ENCODE data around the gene DGCR6L.
"Not testable (repeated sequence)": the region's sequence is repeated elsewhere in the genome, so short reads cannot be mapped to it uniquely, and the experiment has no call there.

DGCR6L gene

DNA sequence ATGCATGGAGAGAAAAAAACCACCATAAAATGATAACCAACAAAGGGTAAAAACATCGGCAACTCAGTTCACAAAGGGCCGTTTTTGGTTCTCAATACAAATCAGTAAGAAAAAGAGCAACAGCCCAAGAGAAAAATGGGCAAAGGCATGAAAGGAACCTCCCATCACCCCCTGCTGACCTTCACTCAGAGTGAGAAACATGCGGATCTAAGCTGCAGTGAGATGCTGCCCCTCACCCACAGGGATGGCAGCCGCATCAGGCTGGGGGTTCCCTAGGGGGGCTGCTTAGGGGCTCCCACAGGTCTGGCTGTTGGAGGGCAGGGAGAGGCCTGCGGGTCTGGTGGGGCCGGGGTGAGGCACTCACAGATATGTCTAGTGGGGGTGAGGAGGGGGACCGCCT lies 44.5 kb downstream of the DGCR6L start:
- H3K27me3 Mint-ChIP-seq, H3K9me3 Mint-ChIP-seq, DNase-seq, H3K27ac Mint-ChIP-seq, H3K4me3 Mint-ChIP-seq, H3K4me1 Mint-ChIP-seq, CTCF ChIA-PET, H3K36me3 Mint-ChIP-seq: not testable (repeated sequence)

DNA sequence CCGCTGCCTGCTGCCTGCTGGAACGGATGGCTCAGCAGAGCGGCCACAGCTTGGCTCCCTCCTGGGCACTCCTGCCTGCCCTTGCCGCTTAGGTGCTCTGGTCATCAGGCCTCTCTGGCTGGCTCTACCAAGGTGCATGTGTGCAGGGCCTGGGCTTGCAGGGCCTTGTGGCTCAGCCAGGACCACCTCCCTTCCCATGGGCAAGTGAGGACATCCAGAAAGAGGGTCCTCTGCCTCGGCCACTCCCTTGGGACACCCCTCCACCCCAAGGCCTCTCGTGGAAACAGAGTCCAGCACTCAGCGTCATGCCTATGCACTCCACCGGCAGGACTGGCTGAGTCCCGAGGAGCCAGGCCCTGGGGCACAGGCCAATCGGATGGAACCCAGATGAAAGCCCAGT lies 45.5 kb downstream of the DGCR6L start:
- not testable (repeated sequence) for H3K4me3 Mint-ChIP-seq

DNA sequence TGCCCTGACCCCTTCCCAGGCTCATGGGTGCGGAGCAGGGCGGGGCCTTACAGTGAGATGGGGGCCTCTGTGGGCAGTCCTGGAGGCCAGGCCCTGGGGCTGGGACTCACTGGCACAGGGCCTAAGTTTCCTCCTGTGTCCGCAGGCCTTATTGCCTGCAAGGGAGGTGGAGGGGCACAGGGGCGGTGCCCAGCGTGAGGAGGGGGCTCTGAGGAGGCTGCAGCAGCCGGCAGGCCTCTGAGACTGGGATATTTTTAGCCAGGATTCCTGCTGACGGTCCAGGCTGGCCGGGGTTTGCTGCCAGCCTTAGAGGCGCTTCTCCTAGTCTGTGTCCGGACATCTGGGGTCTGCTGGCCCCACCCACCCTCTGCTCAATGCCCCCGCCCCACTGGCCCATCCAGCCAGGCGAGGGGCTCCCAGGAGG lies 46.1 kb downstream of the DGCR6L start:
- H3K4me1 Mint-ChIP-seq, result peaks cover under 1% of the 10 kb centered on the region
- no peak for DNase-seq
- H3K9me3 Mint-ChIP-seq, result no peaks in the 10 kb centered on the region
- CTCF ChIA-PET, result no interaction called here
- H3K36me3 Mint-ChIP-seq, result no peaks in the 10 kb centered on the region
- H3K27ac Mint-ChIP-seq, result no peak overlapping the region
- no peak overlapping the region for H3K4me3 Mint-ChIP-seq
- H3K27me3 Mint-ChIP-seq, result peaks cover 7% of the 10 kb centered on the region

More for the DNA sequence above, 45.5 kb downstream of the DGCR6L start:
- DNase-seq, H3K27me3 Mint-ChIP-seq, H3K27ac Mint-ChIP-seq, H3K4me1 Mint-ChIP-seq, H3K36me3 Mint-ChIP-seq, H3K9me3 Mint-ChIP-seq, CTCF ChIA-PET: not testable (repeated sequence)

DNA sequence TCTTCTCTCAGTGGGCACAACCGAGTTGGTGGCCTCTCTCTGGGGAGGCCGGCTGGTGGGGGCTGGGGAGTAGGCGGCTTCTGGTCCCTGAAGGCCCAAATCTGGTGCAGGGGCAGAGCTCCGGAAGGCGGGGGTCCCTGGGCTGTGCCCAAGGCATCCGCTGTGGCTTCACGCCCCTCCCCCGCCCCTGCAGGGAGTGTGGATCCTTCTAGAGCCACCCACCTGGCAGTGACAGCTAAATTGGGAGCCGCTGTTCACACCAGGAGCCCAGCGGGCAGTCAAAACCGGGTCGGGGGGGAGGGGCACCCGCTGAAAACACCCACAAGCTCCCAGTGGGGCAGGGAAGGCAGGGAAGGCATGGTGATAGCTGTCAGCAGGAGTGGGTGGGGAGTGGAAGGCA lies 47.2 kb downstream of the DGCR6L start:
- CTCF ChIA-PET, result no interaction called here
- Mint-ChIP-seq H3K4me3 (no peak overlapping the region), H3K9me3 (no peaks in the 10 kb centered on the region), H3K4me1 (peaks cover 3% of the 10 kb centered on the region), H3K27me3 (peaks cover 11% of the 10 kb centered on the region), H3K27ac (no peak overlapping the region), H3K36me3 (no peaks in the 10 kb centered on the region)
- no peak for DNase-seq

DNA sequence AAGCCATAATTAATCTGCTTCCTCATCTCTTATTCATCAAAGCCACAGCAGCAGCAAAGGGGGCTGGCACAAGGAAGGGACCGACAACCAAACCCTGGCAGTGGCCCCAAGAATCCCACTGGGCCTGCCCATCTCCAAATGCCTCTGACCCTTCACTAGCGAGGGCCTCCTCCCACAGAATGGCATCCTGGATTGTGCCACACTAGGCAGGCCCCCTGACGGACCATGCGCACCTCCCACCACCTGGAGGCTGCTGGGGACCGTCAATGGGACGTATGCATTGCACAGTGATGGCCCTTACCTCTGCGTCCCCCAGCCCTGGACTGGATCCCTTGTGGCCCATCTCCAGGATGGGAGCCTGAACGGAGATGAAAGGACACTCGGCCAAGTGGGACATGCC lies 47.7 kb downstream of the DGCR6L start:
- CTCF ChIA-PET, result interaction anchor here (0.9 kb wide), 1 partner anchor 12 kb away, joined by 3 read pairs; no protein-coding TSS in a partner anchor
- Mint-ChIP-seq H3K4me1 (peaks cover 3% of the 10 kb centered on the region), H3K4me3 (no peak overlapping the region), H3K9me3 (no peaks in the 10 kb centered on the region), H3K27me3 (peaks cover 16% of the 10 kb centered on the region), H3K36me3 (no peaks in the 10 kb centered on the region), H3K27ac (no peak overlapping the region)
- no peak for DNase-seq

DNA sequence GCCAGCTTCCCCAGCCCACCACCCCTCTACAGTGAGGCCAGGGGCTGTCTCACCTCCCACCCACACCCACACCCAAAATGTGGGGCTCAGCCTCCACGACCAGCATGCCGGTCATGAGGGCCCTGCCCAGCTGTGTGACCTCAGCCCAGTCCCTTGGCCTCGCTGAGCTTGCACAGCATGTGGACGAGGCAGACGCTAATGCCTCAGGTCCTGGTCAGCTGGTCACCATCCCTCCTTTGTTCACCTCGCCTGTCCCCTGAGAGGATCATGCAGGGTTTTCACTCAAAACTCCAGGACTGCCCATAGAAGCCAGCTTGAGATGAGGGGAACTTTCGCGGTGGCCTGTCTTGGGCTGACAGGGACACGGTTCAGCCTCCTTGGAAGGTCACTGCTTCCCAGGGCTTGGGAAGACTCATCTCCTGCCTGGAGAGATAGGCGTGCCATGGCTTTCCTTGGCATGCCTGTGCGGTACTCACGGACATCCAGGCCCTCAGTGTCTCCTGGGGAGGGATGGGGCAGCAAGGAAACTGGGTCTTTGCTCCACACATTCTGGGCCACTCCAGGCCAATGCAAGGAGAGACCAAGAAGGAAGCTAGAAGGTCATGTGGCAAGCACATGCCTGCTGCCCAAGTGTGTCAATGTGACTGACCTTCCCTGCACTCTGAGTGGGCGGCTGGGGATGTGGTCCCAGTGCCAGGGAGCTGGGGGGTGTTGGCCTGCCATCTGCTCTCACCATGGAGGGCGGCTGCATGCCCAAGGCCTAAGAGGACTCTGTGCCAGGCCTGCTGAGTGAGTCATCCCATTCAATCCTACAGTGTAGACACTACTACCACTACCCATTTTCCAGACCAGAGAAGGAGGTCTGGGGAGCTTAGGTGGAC lies 48.5 kb downstream of the DGCR6L start:
- Mint-ChIP-seq H3K27me3 (peaks cover 24% of the 10 kb centered on the region), H3K4me3 (no peak overlapping the region), H3K27ac (no peak overlapping the region), H3K4me1 (peaks cover 6% of the 10 kb centered on the region), H3K9me3 (no peaks in the 10 kb centered on the region), H3K36me3 (no peaks in the 10 kb centered on the region)
- DNase-seq, result no peak
- CTCF ChIA-PET, result interaction anchor here (0.6 to 0.9 kb wide), 2 partner anchors 12 to 49 kb away, joined by 3 read pairs; partner anchors contain the start of gene DGCR6L

DNA sequence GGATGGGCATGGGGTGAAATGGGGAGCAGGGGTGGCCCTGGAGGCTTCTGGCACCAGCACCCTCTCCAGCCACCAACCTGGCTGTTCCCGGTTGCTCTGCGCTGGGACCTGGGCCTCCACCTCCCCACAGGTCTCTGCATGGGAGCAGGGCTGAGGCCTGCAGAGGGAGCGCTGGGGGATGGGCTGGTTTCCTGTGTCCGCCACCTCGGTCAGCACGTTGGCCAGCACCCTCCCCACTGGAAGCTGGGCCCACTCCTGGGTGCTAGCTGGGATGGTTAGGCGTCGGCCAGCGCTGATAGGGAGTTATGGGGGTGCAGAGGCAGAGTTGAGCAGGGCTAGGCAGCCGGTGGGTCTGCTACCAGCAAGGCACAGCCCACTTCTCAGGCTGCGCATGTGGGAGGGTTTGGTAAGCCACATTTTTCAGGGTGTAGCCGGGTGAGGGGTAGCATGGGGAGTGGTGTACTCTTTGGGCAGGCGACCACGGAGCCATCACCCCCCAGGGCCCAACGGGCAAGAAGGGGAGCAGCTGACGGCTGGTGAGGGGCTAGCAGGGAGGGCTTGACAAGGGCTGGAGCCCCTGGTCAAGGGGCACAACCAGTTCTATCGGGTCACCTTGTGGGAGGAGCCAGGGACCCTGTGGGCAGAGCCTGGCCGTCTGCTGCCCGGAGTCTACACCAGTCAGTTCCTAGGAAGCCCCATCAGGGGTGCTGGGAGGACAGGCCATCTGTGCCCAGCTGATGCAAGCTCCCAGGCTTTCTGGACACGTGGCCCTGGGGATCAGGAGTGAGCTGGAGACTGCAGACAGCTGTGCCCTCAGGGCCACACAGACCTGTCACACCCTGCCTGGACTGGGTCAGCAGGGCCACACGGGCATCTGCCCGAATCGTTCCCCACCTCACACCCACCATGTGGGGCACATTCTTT lies 49.4 kb downstream of the DGCR6L start:
- DNase-seq, H3K4me3 Mint-ChIP-seq, H3K27ac Mint-ChIP-seq, H3K9me3 Mint-ChIP-seq, H3K4me1 Mint-ChIP-seq, CTCF ChIA-PET, H3K36me3 Mint-ChIP-seq: not testable (repeated sequence)
- peaks cover 30% of the 10 kb centered on the region for H3K27me3 Mint-ChIP-seq

DNA sequence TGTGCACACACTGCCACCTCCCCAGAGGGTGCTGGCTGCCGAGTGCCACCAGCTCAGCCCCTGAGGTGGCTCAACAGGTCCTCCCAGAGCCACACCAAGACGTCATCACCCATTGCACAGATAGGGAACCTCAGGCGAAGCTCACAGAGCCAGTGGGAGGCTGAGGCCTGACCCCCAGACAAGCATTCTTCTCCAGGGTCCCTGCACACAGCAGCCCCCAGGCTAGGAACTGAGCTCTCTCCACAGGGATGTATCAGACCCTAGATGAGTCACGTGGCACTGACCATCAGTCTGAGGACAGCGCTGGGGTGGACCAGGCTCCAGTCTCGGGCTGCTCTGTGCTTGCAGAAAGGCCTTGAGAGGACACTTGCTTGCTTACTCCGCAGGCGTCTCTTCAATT lies 50.2 kb downstream of the DGCR6L start:
- H3K27me3 Mint-ChIP-seq, result peaks cover 31% of the 10 kb centered on the region
- H3K27ac Mint-ChIP-seq, H3K9me3 Mint-ChIP-seq, H3K4me3 Mint-ChIP-seq, H3K36me3 Mint-ChIP-seq, H3K4me1 Mint-ChIP-seq, CTCF ChIA-PET, DNase-seq: not testable (repeated sequence)

DNA sequence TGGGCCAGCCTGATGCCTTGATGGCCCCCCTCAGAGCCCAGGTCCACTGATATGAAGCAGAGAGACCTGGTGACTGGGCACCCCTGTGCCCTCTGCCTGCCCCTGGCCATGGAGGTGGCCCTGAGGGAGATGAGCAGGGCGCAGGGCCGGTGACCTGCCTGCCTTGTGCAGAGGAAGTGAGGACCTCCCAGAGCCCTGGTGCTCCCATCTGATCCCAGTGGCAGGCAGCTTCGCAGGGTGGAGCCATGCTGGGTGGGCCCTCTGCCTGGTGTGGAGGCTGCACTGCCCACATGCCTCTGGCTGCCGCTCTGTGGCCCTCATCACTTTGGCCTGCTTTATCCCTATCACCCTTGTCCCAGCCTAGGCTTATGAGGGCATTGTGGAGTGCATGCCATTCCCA lies 50.7 kb downstream of the DGCR6L start:
- H3K9me3 Mint-ChIP-seq, H3K4me1 Mint-ChIP-seq, CTCF ChIA-PET, H3K36me3 Mint-ChIP-seq, DNase-seq, H3K27ac Mint-ChIP-seq, H3K4me3 Mint-ChIP-seq: not testable (repeated sequence)
- peaks cover 31% of the 10 kb centered on the region for H3K27me3 Mint-ChIP-seq

DNA sequence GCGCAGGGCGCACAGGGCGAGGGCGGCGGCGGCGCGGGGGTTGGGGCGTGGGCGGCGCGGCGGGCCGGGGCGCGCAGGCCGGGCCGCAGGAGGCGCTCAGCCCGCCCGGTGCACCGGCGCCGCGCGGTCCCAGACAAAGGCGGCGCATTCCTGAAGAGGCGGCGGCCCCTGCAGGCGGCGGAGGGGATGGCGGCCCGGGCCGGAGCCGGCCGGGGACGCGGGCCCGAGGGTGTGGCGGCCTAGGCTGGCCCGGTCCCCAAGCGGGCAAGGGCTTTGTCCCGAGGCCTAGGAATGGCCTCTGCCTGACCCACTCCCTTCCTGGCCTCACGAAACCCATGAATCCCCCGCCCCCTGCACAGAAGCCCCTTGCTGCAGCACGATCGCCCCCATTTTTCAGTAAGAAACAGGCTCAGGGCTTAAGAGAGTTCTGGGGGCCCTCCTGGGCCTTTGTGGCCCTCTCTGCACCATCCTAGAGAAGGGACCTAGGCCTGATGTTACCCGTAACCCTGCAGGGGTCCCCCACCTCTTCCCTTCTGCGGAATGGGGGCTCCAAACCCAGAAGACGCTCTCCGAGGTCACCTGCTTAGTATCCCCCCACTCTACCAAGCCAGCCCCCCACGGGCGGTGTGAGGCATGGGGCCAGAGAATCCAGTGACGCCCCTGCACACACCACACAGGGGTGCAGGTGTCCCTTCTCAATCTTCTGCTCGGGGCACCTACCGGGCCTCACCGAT lies 51.4 kb downstream of the DGCR6L start, which contains the start of gene RTN4R:
RTN4R (minus strand) TSS at position 40 of the 734 bp plus-strand sequence. CDS start 226 bp downstream, outside the sequence.
- peak; percentile 69 for DNase-seq
- Mint-ChIP-seq H3K4me1 (peaks cover 6% of the 10 kb centered on the region), H3K4me3 (peak within 1 kb of the TSS; percentile 70), H3K27me3 (peaks cover 31% of the 10 kb centered on the region), H3K9me3 (no peaks in the 10 kb centered on the region), H3K27ac (no peak within 1 kb of the TSS), H3K36me3 (no peaks in the 10 kb centered on the region)
- CTCF ChIA-PET, result no interaction called here

DNA sequence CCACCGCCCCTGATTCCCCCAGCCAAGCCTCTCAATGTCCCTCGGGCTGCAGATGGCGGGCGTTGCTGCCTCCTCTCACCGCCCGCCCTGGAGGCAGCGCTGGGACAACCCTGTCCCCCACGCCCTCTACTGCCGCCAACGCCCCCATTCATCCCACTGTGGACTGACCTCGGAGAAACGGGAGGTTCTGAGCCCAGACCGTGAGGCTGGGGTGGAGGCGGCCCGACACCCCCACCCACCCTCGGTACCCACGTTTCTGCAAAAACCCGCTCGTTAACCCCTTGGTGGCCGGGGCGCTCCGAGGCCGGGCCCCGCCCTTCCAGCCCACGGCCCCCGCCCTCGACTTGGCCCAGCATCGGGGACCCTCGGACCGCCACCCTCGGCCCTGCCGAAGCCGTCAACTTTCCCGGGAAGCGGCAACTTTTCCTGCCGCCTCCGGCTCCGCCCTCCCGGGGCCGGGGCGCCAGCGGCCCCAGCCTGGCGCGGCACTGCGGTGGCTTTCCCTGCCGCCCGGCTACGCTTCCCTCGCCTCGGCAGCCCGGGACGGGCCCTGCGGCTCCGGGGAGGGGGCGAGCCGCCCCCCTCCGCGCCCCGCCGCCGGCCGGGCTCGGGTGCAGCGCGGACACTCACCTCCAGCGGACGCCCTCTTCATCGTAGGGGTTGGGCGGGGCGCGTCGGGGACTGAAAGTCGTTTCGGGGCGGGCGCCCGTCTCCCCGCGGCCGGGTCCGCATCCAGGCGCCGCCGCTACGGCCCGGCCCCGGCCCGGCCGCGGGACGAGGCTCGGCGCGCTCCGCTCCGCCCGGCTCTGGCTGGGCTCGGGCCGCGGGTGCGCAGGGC lies 52.2 kb downstream of the DGCR6L start:
- peak; percentile 50 for DNase-seq
- Mint-ChIP-seq H3K4me1 (peaks cover 6% of the 10 kb centered on the region), H3K4me3 (peak overlapping the region; percentile 41), H3K9me3 (no peaks in the 10 kb centered on the region), H3K36me3 (no peaks in the 10 kb centered on the region), H3K27ac (no peak overlapping the region), H3K27me3 (peaks cover 31% of the 10 kb centered on the region)
- CTCF ChIA-PET, result no interaction called here

DNA sequence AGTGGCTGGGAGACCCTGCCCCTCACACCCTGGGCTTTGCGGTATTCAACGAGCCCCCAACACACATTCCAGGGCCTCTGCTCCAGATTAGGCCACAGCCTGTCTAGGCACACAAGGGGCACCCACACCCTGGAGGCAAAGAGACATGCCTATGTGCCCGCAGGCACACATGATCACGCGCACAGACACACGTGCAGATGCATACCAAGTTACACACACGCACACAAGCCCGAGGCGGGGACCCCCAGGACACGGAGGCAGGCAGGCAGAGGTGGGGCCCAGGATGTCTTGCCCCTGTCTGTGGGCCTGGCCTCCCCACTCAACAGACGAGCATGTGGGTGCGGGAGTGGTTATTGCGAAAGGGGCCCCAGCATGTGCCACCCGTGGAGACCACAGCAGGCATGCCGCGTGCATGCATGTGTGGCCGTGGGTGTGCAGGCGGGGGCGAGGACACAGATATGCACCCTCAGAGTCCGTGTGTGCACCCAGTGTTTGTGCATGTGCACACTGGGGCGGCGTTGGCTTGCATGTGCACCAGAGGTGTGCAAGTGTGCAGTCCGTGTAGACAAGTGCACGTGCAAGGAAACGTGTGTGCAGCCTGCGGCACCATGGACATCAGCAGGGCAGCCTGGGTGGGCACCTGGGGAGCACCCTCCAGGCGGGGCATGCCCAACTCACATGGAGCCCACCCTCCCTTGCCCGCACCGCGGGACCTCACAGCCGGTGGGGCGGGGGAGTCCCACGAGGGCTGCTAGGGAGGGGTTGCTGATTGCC lies 53.0 kb downstream of the DGCR6L start:
- H3K4me1 Mint-ChIP-seq, H3K9me3 Mint-ChIP-seq, H3K36me3 Mint-ChIP-seq, H3K27ac Mint-ChIP-seq, CTCF ChIA-PET, DNase-seq: not testable (repeated sequence)
- Mint-ChIP-seq H3K27me3 (peaks cover 31% of the 10 kb centered on the region), H3K4me3 (peak overlapping the region; percentile 48)

Measured in activated naive CD4-positive, alpha-beta T cell treated with anti-CD3 and anti-CD28 coated beads, Interleukin-2, amount 10 ng/mL, durations not matched to agents 7 days and 5 days (primary cell).